Umbilical cord (tissue), 2 donors: ENCODE data around the gene ACBD6. TPM values are rescaled to one million over a fixed set of nuclear protein-coding genes. Genes with fewer than 3 reads are reported as not detected.
"Not testable (repeated sequence)": the region's sequence is repeated elsewhere in the genome, so short reads cannot be mapped to it uniquely, and the experiment has no call there.

Experiments
- DNase-seq: peaks from one replicate; pipeline ENCODE4 v3.0.0-alpha.2; 2015; ENCODE audit warnings: low spot score
- total RNA-seq: library from RNA; depleted of rRNA; stranded (reverse); fragments of >200 nt; gene quantifications from one replicate; pipeline ENCODE4 v1.2.3, GENCODE V29; 2014; ENCODE audit warnings: low replicate concordance; ENCODE audit not compliant: insufficient read depth

ACBD6 gene
- total RNA-seq, 1 donor from 2014 or later, result 46.5 TPM

DNA sequence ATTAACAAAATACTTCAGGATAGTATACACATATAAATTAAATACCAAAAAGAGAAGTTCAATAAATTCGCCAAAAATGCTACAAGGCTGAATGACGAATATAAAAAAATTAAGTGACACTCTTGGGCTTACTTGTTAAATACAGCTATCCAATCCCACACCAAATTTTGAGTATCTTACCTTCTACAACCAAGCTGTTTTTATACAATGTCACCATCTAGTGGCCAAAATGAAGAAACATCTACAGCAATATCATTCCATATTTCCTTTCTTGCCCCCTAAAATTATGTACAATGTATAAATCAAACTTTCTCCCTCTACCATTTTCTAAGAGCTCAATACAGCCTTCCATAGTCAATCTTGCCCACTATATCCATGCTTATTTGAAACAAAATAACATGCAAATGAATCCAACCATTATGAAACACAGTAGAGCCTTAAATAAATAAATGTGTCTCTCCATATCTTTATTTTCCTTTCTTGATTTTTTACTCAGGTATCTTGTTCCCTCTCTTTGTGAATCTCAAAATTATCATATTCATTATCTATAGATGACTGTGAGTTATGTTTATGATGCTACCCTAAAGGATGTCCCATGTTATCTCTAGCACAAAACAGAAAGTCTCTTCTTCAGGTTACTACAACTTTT, 86.3 kb downstream of the ACBD6 start:
- DNase-seq, result no peak

DNA sequence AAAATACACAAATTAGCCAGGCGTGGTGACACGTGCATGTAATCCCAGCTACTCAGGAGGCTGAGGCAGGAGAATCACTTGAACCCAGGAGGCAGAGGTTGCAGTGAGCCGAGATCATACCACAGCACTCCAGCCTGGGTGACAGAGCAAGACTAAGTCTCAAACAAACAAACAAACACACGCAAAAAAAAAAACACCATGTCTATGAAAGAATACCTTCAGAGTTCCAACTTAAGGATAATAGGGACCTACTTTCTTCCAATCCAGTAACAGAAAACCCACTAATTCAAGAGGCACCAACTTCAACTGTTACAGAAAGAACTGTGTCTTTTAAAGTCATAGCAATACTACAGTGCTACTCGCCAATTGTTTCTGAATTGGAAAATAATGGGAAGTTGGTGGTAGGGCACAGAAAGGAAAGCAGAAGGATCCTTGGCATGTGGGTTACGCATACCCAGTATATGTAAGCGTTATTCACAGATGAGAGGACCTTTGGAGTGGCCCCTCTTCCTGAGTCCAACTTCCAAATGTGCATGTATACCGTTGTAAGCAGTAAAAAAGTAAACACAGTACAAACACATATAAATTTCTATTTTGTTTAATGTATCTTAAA, 87.0 kb downstream of the ACBD6 start:
- no peak for DNase-seq

DNA sequence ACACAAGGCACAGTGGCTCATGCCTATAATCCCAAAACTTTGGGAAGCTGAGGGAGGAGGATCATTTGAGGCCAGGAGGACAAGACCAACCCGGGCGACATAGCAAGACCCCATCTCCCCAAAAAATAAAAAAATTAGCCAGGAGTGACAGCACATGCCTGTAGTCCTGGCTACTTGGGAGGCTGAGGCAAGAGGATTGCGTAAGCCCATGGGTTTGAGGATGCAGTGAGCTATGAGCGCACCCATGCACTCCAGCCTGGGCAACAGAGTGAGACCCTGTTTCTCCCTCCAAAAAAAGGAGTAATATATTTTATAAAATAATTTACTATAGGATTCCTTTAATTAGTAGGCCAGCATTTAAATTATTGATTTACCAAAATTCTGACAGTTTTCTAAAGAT, 89.8 kb downstream of the ACBD6 start:
- DNase-seq, result no peak

DNA sequence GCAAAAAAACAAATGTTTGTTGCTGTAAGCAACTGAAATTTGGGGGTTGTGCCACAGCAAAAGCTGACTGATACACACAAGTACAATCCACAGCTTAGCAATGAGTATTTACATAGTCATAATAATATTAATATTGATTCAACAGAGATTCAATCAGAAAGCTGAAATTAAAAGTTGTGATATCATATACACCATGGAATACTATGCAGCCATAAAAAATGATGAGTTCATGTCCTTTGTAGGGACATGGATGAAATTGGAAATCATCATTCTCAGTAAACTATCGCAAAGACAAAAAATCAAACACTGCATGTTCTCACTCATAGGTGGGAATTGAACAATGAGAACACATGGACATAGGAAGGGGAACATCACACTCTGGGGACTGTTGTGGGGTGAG, 94.2 kb downstream of the ACBD6 start:
- DNase-seq, result not testable (repeated sequence)

DNA sequence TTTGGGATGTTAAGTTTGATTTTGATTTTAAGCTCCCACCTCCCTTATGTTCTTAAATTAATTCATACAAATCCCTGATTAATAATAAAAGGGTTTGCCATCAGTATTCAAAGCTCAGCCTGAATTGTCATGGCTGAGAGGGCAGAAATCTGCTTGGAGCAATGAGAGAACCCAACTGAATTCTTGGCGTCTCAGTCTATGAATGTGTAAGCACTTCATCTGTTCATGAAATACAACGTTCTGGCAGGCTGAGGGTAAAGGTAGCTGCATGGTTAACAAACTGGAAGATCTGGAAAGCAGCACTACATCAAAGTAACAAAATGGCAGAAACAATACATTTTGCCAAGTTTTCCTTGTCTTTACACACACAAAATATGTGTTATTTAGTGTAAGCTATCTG, 95.3 kb downstream of the ACBD6 start:
- DNase-seq, result no peak

DNA sequence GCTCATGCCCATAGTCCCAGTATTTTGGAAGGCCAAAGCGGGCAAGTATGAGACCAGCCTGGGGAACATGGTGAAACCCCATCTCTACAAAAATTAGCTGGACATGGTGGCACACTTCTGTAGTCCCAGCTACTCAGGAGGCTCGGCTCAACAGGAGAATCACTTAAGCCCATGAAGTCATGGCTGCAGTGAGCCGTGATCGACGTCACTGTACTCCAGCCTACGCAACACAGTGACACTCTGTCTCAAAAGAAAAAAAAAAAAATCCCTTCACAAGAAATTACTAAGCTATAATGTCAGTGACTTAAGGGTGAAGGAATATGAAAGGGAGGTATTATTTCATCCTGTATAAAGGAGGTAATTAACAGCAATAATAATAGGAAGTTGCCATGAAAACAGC, 99.8 kb downstream of the ACBD6 start:
- no peak for DNase-seq

DNA sequence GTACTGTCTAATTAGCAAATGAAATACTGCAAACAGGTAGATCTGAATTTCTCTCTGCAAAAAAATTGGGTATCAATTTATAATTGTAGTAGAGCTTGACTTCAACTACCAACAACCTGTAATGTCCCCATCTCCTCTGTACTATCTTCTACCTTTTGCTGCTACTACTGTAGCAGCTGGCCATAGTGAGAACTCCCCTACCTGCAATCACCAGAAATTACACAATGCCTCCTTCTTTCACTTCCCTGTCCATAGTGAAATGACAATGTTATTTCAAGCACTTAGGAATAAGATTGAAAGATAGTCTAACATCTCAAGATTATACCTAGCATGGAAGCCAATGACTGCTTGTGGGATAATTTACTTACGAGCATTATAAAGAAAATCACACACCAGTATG, 100.4 kb downstream of the ACBD6 start:
- DNase-seq, result no peak

DNA sequence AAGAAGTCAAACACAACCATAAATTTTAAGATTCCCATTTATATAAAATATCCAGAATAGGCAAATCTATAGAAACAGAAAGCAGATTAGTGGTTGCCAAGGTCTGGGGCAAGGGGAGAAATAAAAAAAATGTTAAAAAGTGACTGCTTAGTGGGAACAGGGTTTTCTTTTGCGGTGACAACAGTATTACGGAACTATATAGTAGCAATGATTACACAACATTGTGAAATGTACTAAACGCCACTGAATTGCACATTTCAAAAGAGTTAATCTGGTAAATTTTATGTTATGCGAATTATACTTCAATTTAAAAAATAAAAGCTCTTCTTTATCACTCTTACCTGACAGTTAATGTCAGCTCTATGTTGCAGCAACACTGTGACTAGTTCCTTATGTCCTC, 105.2 kb downstream of the ACBD6 start:
- DNase-seq, result no peak

DNA sequence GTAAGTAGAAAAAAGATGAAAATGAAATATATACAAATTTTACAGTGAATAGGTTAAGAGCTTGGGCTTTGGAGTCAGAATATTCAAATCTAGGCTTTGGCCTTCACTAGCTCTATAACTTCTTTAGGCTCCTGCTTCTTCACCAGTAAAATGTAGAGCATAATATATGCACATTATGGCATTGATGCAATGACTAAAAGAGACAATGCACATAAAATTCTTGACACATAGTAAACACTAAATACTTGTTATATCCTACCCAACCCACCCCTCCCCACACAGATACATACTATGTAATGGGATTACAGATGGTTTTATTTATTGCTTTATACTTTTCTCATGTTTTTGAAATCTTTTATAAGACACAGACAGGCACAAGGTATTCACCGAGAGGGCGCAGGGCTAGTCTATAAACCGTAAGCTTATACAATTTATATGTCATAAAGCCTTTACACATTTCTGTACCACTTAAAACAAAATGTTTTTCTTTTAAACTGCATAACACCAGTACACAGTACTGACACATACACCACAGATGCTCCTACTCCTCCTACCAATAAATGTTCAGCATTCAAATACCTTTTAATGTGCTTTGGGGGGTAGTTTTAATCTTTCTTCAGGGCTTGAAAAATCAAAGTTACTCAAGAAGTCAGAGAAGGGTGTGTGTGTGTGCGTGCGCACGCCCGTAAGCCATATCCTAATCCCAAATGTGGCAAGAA, 109.8 kb downstream of the ACBD6 start:
- no peak for DNase-seq

DNA sequence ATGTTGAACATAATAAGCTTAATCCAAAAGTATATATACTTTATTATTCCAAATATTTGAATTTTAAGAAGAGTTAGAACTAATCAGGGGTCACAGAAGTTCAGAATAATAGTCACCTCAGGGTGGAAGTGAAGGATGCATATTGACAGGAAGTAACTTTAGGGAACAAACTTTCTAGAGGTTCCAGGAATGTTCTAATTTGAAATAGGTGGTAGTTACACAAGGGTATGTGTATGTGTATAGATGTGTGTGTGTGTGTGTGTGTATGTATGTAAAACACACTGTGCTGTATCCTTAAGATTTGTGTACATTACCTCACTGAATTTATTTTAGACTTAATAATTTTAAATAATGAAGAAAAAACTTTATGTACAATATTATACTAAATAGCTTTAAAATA, 110.4 kb downstream of the ACBD6 start:
- no peak for DNase-seq

DNA sequence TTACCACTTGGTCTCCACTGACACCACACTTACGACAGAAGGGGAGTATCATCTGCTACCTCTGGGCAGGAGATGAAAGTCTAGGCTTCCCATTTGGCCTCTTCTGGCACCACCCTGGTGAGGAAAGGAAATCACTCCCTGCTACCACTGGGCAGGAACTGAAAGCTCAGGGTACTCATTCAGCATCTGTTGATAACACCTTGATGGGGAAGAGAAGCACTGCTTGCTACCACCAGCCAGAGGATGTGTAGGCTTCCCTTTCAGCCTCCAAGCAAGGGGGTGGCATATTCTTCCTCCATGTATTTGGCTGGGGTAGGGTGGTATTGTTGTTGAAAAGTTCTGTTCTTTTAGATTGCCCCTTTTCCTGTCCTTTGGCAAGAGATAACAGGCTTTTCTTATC, 115.0 kb downstream of the ACBD6 start:
- DNase-seq, result no peak

DNA sequence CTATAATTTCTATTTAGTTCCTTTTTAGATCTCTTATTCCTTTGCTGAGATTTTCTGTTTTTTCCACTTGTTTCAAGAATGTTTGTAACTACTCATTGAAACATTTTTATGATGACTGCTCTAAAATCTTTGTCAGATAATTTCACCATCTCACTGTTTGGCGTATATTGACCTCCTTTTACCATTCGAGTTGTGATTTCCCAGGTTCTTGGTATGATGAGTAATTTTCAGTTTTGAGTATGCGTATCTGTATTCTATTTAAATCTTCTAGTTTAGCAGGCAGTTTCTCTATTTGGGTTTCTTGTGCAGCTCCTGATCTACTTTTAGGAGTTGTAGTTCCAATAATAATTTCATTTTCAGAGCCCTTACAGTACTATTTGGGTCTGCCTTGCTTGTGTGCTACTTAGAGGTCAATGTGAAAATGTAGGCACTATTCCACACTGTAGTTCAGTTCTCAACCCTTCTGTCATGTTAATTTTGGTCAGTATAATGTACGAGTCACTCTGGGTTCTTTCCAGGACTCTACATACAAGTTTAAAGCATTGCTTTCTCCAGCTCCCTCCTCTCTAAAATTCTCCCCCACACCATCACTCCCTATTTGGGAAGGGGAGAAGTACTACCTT, 115.5 kb downstream of the ACBD6 start:
- no peak for DNase-seq

DNA sequence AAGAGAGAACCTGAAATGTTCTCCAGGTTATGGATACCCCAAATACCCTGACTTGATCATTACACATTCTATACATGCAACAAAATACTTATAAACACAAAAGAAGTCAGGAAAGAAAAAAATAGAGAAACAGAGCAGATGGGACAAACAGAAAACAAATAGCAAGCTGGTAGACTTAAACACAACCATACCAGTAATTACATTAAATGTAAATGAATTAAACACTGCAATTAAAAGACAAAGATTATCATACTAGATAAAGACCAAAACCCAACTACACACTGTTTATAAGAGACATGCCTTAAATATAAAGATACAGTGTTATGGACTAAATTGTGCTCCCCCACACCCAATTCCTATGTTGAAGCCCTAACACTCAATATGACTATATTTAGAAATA, 117.2 kb downstream of the ACBD6 start:
- DNase-seq, result no peak

DNA sequence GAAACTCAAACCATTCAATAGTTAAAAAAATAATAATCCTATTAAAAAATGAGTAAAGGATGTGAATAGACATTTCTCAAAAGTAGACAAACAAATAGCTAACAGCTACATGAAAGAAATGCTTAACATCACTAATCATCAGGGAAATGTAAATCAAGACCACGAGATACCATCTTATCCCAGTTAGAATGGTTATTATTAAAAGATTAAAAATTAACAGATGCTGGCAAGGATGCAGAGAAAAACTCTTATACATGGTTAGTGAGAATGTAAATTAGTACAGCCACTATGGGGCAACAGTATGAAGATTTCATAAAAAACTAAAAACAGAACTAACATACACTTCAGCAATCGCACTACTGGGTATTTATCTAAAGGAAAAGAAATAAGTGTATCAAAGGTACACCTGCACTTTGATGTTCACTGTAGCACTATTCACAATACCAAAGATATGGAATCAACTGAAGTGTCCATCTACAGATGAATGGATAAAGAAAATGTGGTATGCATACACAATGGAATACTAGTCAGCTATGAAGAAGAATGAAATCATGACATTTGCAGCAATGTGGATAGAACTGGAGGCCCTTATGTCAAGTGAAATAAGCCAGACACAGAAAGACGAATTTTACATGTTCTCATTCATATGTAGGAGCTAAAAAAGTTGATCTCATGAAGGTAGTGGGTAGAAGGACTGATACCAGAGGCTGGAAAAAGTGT, 117.9 kb downstream of the ACBD6 start:
- no peak for DNase-seq

DNA sequence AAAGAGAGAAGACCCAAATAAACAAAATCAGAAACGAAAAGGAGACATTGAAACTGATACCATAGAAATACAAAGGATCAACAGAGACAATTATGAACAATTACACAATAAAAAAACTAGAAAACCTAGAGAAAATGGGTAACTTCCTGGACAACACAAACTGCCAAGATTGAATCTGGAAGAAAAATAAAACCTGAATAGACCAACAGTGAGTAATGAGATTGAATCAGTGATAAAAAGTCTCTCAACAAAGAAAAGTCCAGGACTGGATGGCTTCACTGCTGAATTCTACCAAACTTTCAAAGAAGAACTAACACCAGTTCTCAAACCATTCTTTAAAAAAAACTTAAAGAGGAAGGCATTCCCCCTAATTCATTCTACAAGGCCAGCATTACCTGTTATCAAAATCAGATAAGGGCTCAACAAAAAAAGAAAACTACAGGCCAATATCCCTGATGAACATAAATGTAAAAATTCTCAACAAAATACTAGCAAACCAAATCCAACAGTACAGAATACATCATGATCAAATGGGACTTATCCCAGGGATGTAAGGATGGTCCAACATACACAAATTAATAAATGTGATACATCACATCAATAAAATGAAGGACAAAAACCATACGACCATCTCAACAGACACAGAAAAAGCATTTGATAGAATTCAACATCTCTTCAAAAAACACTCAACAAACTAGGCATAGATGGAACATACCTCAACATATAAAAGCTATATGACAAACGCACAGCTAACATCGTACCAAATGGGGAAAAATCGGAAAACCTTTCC, 119.9 kb downstream of the ACBD6 start:
- DNase-seq, result no peak

DNA sequence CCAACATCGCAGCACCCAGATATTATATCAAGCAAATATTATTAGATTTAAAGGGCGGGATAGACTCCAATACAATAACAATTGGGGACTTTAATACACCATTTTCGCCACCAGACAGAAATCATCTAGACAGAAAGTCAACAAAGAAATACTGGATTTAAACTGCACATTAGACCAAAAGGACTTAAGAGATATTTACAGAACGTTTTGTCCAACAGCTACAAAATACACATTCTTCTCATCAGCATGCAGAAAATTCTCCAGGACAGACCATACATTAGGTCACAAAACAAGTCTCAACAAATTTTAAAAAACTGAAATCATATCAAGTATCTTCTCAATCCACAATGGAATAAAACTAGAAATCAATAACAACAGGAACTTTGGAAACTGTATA, 121.2 kb downstream of the ACBD6 start:
- DNase-seq, result no peak

DNA sequence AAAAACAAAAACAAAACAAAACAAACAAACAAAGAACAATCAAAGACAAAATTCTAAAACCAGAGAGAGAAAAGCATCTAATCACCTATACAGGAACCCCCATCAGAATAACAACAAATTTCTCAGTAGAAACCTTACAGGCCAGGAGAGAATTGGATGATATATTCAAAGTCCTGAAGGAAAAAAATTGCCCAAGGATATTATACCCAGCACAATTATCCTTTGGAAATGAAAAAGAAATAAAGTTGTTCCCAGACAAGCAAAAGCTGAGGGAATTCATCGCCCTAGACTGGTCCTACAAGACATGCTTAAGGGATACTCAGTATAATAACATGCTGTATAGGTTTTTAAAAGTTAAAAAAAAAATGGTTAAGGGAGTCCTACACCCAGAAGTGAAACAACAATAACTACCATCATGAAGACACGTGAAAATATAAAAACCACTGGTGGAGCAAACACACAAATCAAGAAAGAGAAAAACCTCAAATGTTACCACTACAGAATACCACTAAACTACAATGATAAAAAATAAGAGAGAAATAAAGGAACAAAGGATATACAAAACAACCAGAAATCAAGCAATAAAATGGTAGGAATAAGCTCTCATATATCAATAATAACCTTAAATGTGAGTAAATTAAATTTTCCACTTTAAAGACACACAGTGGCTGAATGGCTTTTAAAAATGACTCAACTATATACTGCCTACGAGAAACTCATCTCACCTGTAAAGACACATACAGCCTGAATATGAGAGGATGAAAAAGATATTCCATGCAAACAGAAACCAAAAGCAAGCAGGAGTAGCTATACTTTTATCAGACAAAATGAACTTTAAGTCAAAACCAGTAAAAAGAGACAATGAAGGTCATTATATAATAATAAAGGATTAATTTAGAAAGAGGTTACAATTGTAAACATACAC, 121.9 kb downstream of the ACBD6 start:
- no peak for DNase-seq

DNA sequence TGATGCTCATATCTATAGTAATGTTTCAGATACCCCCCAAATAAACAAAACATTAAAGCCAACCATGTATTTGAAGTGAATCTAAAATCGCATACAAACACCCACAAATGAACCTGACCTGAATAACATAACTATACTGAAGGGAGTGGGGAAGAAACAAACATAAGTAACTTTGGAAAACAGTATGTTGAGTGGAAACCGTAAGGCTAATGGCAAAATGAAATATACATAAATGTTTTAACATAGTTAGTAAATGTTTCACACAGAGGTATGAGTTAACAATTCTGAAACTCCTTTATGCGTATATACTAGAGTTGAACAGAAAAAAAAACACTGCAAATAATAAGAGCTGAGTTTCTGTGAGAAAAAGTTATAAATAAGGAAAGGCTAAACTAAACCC, 125.6 kb downstream of the ACBD6 start:
- DNase-seq, result no peak

DNA sequence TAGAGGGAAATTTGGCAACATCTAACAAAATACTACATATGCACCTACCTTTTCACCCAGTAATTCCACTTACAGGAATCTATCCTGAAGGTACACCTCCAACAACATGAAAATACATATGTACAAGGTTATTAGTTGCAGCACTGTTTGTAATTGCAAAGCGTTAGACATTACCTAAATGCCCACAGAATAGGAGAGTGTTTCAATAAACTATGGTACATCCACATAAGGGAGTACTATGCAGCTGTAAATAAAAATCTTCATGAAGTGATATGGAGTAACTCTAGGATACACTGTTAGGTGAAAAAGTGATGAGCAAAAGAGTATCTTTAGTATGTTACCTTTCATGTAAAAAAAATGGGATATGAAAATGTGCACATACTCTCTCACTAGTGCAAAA, 126.1 kb downstream of the ACBD6 start:
- DNase-seq, result no peak

DNA sequence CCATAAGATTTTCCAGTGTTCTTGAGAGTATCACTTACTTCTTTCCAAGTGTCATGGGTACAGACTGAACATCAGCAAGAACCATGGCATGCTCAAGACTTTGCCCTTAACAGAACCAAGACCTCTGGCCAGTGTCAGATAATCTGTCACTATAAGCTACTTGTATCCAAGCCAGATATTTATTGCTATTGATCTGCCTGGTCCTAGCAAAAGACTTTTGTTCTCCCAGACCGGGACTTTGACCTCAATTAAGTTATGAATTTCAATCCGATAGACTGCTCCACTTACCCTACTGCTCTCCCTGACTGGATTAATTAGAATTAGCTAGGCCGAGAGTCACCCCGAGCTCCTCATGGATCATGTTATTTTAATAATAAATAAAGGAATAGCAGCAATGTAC, 129.6 kb downstream of the ACBD6 start:
- DNase-seq, result no peak
